Mesenchymal stem cell (in vitro differentiated cells and primary cell): ENCODE data around the gene HSD17B10.

Source experiments
- DNase-seq: peaks from one replicate; pipeline ENCODE4 v3.0.0-alpha.2; 2013
- H2AFZ ChIP-seq: one replicate; pipeline ENCODE4 v1.6.1; 2013; ENCODE audit warnings: low read depth, mild to moderate bottlenecking, control low read depth, inconsistent platforms, low read length, moderate library complexity
- H2AK5ac ChIP-seq: 2 replicates; pipeline ENCODE4 v1.6.1; 2013; ENCODE audit warnings: low read length, moderate library complexity, mild to moderate bottlenecking, inconsistent platforms; ENCODE audit not compliant: severe bottlenecking
- H2BK120ac ChIP-seq: one replicate; pipeline ENCODE4 v1.6.1; 2013; ENCODE audit warnings: low read depth, mild to moderate bottlenecking, inconsistent platforms, low read length, moderate library complexity
- H2BK12ac ChIP-seq, 2 experiments: one replicate each; pipeline ENCODE4 v1.6.1; 2013; ENCODE audit warnings: inconsistent platforms in 2 of 2, low read length in 2 of 2, mild to moderate bottlenecking in 2 of 2, moderate library complexity in 2 of 2, control low read depth in 1 of 2
- H2BK15ac ChIP-seq: one replicate; pipeline ENCODE4 v1.6.1; 2013; ENCODE audit warnings: mild to moderate bottlenecking, low read depth, inconsistent platforms; ENCODE audit not compliant: poor library complexity, severe bottlenecking
- H2BK5ac ChIP-seq: 2 replicates; pipeline ENCODE4 v1.6.1; 2013; ENCODE audit warnings: low read depth, mild to moderate bottlenecking, low read length, control low read depth, inconsistent platforms; ENCODE audit not compliant: poor library complexity, severe bottlenecking
- H3K14ac ChIP-seq, 2 experiments: one replicate each; pipeline ENCODE4 v1.6.1; 2013; ENCODE audit warnings: inconsistent platforms in 2 of 2, low read length in 2 of 2, control low read depth in 1 of 2, mild to moderate bottlenecking in 1 of 2, moderate library complexity in 1 of 2
- H3K18ac ChIP-seq, 2 experiments: one replicate each; pipeline ENCODE4 v1.6.1; 2013; ENCODE audit warnings: inconsistent platforms in 2 of 2, low read length in 2 of 2, control low read depth in 1 of 2, low read depth in 1 of 2, mild to moderate bottlenecking in 1 of 2
- H3K23ac ChIP-seq, 2 experiments: one replicate each; pipeline ENCODE4 v1.6.1; 2013; ENCODE audit warnings: inconsistent platforms in 2 of 2, low read length in 2 of 2, mild to moderate bottlenecking in 2 of 2, moderate library complexity in 2 of 2, control low read depth in 1 of 2
- H3K27ac ChIP-seq: 2 replicates; pipeline ENCODE4 v1.5.1; 2013; ENCODE audit warnings: mild to moderate bottlenecking, moderate library complexity, low read length, control low read depth, inconsistent platforms; ENCODE audit not compliant: poor library complexity, severe bottlenecking
- H3K27me3 ChIP-seq, 2 experiments: 2 replicates each; pipeline versions ENCODE4 v1.6.1 to v1.7.0; 2013; ENCODE audit warnings: low read length in 2 of 2, mild to moderate bottlenecking in 2 of 2, moderate library complexity in 2 of 2, control low read depth in 1 of 2, inconsistent platforms in 1 of 2; ENCODE audit not compliant: control insufficient read depth in 1 of 2, insufficient read depth in 1 of 2
- H3K36me3 ChIP-seq, 2 experiments: 2 replicates each; pipeline versions ENCODE4 v1.6.1 to v1.7.0; 2013; ENCODE audit warnings: low read length in 2 of 2, control low read depth in 1 of 2, inconsistent platforms in 1 of 2, low read depth in 1 of 2, mild to moderate bottlenecking in 1 of 2; ENCODE audit not compliant: insufficient read depth in 2 of 2, control insufficient read depth in 1 of 2
- H3K4ac ChIP-seq, 2 experiments: one replicate each; pipeline ENCODE4 v1.6.1; 2013; ENCODE audit warnings: inconsistent platforms in 2 of 2, low read length in 2 of 2, mild to moderate bottlenecking in 2 of 2, moderate library complexity in 2 of 2, control low read depth in 1 of 2, low read depth in 1 of 2
- H3K4me1 ChIP-seq: 2 replicates; pipeline ENCODE4 v1.6.1; 2013; ENCODE audit warnings: low read depth, low read length, control low read depth; ENCODE audit not compliant: control insufficient read depth, insufficient read depth
- H3K4me2 ChIP-seq: 2 replicates; pipeline ENCODE4 v1.6.1; 2013; ENCODE audit warnings: low read length, mild to moderate bottlenecking, inconsistent platforms; ENCODE audit not compliant: poor library complexity, severe bottlenecking
- H3K4me3 ChIP-seq, 2 experiments: 2 replicates each; pipeline versions ENCODE4 v1.5.1 to v1.7.0; 2013; ENCODE audit warnings: low read length in 2 of 2, mild to moderate bottlenecking in 2 of 2, control low read depth in 1 of 2, low read depth in 1 of 2; ENCODE audit not compliant: insufficient read depth in 1 of 2
- H3K79me1 ChIP-seq: replicated peaks from 2 replicates; pipeline ENCODE4 v1.6.1; 2013; ENCODE audit warnings: mild to moderate bottlenecking, control low read depth, low read length, inconsistent platforms; ENCODE audit not compliant: poor library complexity, severe bottlenecking
- H3K9ac ChIP-seq: 2 replicates; pipeline ENCODE4 v1.7.0; 2013; ENCODE audit warnings: mild to moderate bottlenecking, low read length, moderate library complexity
- H3K9me3 ChIP-seq: 2 replicates; pipeline ENCODE4 v1.7.0; 2013; ENCODE audit warnings: mild to moderate bottlenecking, low read length; ENCODE audit not compliant: control insufficient read depth
- H4K8ac ChIP-seq: one replicate; pipeline ENCODE4 v1.6.1; 2013; ENCODE audit warnings: inconsistent platforms, mild to moderate bottlenecking, low read length, moderate library complexity
- H4K91ac ChIP-seq: one replicate; pipeline ENCODE4 v1.6.1; 2013; ENCODE audit warnings: mild to moderate bottlenecking, low read length, inconsistent platforms
- WGBS: methylation state at CpG from one replicate; pipeline ENCODE4 v1.1.7; 2013; ENCODE audit warnings: mixed read lengths; 5-methylcytosine and 5-hydroxymethylcytosine counted together

The HSD17B10 gene

GRCh38 chrX:53429755-53430154 is 4.4 kb downstream of the HSD17B10 start:
- Histone ChIP-seq H3K18ac (no peak overlapping the region), H3K4me3 (no peak overlapping the region), H3K9ac (no peak overlapping the region), H3K9me3 (no peaks in the 10 kb centered on the region), H2BK5ac (no peak overlapping the region), H3K4me1 (peaks cover 3% of the 10 kb centered on the region), H4K8ac (no peak overlapping the region), H2BK120ac (no peak overlapping the region), H4K91ac (no peak overlapping the region), H3K27ac (no peak overlapping the region), H2AFZ (no peak overlapping the region), H2BK15ac (no peak overlapping the region), H3K4me2 (no peak overlapping the region), H2AK5ac (no peak overlapping the region), H3K14ac (no peak overlapping the region), H3K4ac (no peak overlapping the region), H2BK12ac (no peak overlapping the region), H3K79me1 (peaks cover 19% of the 10 kb centered on the region), H3K23ac (no peak overlapping the region), H3K36me3 (peaks cover 37 to 53% of the 10 kb centered on the region in 2 experiments), H3K27me3 (peaks cover 0 to 24% of the 10 kb centered on the region in 2 experiments)
- no peak for DNase-seq
- WGBS: 95% methylated on average over 8 of the region's 8 CpGs

GRCh38 chrX:53422861-53423306 is 11.3 kb downstream of the HSD17B10 start, which contains the start of gene RIBC1:
RIBC1 (plus strand) TSS chrX:53422873; CDS start chrX:53426277, 3,404 bp downstream.
- H3K23ac ChIP-seq: no peak within 1 kb of the TSS
- H4K91ac ChIP-seq: peak within 1 kb of the TSS; percentile 39
- H3K4me1 ChIP-seq: peaks cover 5% of the 10 kb centered on the region
- DNase-seq: no peak
- H2BK120ac ChIP-seq: no peak within 1 kb of the TSS
- H3K4me3 ChIP-seq: peak within 1 kb of the TSS; percentile 68 to 89
- peak within 1 kb of the TSS; percentile 23 for H2BK15ac ChIP-seq
- H2AK5ac ChIP-seq: no peak within 1 kb of the TSS
- peak within 1 kb of the TSS; percentile 54 for H4K8ac ChIP-seq
- no peaks in the 10 kb centered on the region for H3K9me3 ChIP-seq
- peak within 1 kb of the TSS; percentile 44 for H2BK5ac ChIP-seq
- H3K27me3 ChIP-seq: peaks cover 0 to 5% of the 10 kb centered on the region in 2 experiments
- peak within 1 kb of the TSS in 1 of 2 experiments; percentile 48 for H3K14ac ChIP-seq
- peak within 1 kb of the TSS; percentile 85 for H2AFZ ChIP-seq
- peaks cover under 1 to 9% of the 10 kb centered on the region in 2 experiments for H3K36me3 ChIP-seq
- H3K9ac ChIP-seq: peak within 1 kb of the TSS; percentile 99
- H3K27ac ChIP-seq: peak within 1 kb of the TSS; percentile 93
- peak within 1 kb of the TSS in 1 of 2 experiments; percentile 69 for H3K4ac ChIP-seq
- WGBS: 1% methylated on average over 12 of the region's 17 CpGs
- no peak within 1 kb of the TSS for H2BK12ac ChIP-seq
- H3K4me2 ChIP-seq: peak within 1 kb of the TSS; percentile 95
- H3K79me1 ChIP-seq: no peaks in the 10 kb centered on the region
- peak within 1 kb of the TSS; percentile 54 to 87 for H3K18ac ChIP-seq

GRCh38 chrX:53422086-53422860 is 11.9 kb downstream of the HSD17B10 start, which contains the start of gene SMC1A:
SMC1A (minus strand) TSS chrX:53422654; CDS start chrX:53422600, 54 bp downstream.
- no peak within 1 kb of the TSS for H2BK12ac ChIP-seq
- peak within 1 kb of the TSS in 1 of 2 experiments; percentile 48 for H3K14ac ChIP-seq
- DNase-seq: peak; percentile 97
- H2BK5ac ChIP-seq: peak within 1 kb of the TSS; percentile 44
- H2BK15ac ChIP-seq: peak within 1 kb of the TSS; percentile 23
- H2AK5ac ChIP-seq: no peak within 1 kb of the TSS
- peaks cover 0 to 3% of the 10 kb centered on the region in 2 experiments for H3K27me3 ChIP-seq
- peak within 1 kb of the TSS; percentile 54 for H4K8ac ChIP-seq
- peak within 1 kb of the TSS; percentile 68 to 89 for H3K4me3 ChIP-seq
- peak within 1 kb of the TSS; percentile 39 for H4K91ac ChIP-seq
- H2AFZ ChIP-seq: peak within 1 kb of the TSS; percentile 85
- H3K27ac ChIP-seq: peak within 1 kb of the TSS; percentile 93
- no peaks in the 10 kb centered on the region for H3K9me3 ChIP-seq
- under 1% methylated on average over 47 of the region's 75 CpGs for WGBS
- H3K23ac ChIP-seq: no peak within 1 kb of the TSS
- H3K79me1 ChIP-seq: no peaks in the 10 kb centered on the region
- H3K36me3 ChIP-seq: peaks cover 0 to 3% of the 10 kb centered on the region in 2 experiments
- H2BK120ac ChIP-seq: no peak within 1 kb of the TSS
- H3K4ac ChIP-seq: peak within 1 kb of the TSS in 1 of 2 experiments; percentile 69
- peaks cover 5% of the 10 kb centered on the region for H3K4me1 ChIP-seq
- H3K18ac ChIP-seq: peak within 1 kb of the TSS; percentile 54 to 87
- peak within 1 kb of the TSS; percentile 95 for H3K4me2 ChIP-seq
- H3K9ac ChIP-seq: peak within 1 kb of the TSS; percentile 99

GRCh38 chrX:53421772-53422085 is 12.4 kb downstream of the HSD17B10 start:
- WGBS: under 1% methylated on average over 15 of the region's 15 CpGs
- H3K4me3 ChIP-seq: peak overlapping the region; percentile 68 to 89
- H2BK5ac ChIP-seq: no peak overlapping the region
- no peak overlapping the region for H3K18ac ChIP-seq
- no peak overlapping the region for H2BK12ac ChIP-seq
- H2AK5ac ChIP-seq: no peak overlapping the region
- H2AFZ ChIP-seq: peak overlapping the region; percentile 63
- H4K91ac ChIP-seq: no peak overlapping the region
- H3K27me3 ChIP-seq: peaks cover 0 to 3% of the 10 kb centered on the region in 2 experiments
- no peak overlapping the region for H3K23ac ChIP-seq
- H3K27ac ChIP-seq: peak overlapping the region; percentile 93
- peaks cover 5% of the 10 kb centered on the region for H3K4me1 ChIP-seq
- no peak for DNase-seq
- H3K9me3 ChIP-seq: no peaks in the 10 kb centered on the region
- H2BK120ac ChIP-seq: no peak overlapping the region
- H3K14ac ChIP-seq: no peak overlapping the region
- peak overlapping the region; percentile 99 for H3K9ac ChIP-seq
- H3K79me1 ChIP-seq: no peaks in the 10 kb centered on the region
- no peaks in the 10 kb centered on the region for H3K36me3 ChIP-seq
- H2BK15ac ChIP-seq: no peak overlapping the region
- H3K4ac ChIP-seq: no peak overlapping the region
- peak overlapping the region; percentile 23 for H4K8ac ChIP-seq
- H3K4me2 ChIP-seq: peak overlapping the region; percentile 55
